ENCODE results near the gene ZNF280D. TPM values are rescaled to one million over a fixed set of nuclear protein-coding genes. Genes with fewer than 3 reads are reported as not detected.

Gene ZNF280D
- total RNA-seq, 4 donors from 2014 or later, result 22.4 to 79.2 (median 43.3) TPM

GRCh38 chr15:56744701-56745683, 11.7 kb upstream of the ZNF280D start:
- WGBS, 2 donors (ENCODE audit: low coverage in 1 of 2), result 74 to 82% methylated on average over 4 to 5 of the region's 5 CpGs
- intact Hi-C loops (cut with DNase I; ENCODE audit: low total_unique reads), result no loop called here
- Histone ChIP-seq H3K9me3 (no peaks in the 10 kb centered on the region), H3K4me3 (no peak overlapping the region), H3K27ac (no peak overlapping the region), H3K36me3 (no peaks in the 10 kb centered on the region), H3K27me3 (no peaks in the 10 kb centered on the region), H3K4me1 (no peaks in the 10 kb centered on the region)
- no peak for DNase-seq
- TF ChIP-seq POLR2AphosphoS5 (IDR thresholded peaks at IDR 0.05), result no peak
- TF ChIP-seq EP300 (IDR thresholded peaks at IDR 0.05; ENCODE audit: low read depth), result no peak
- no peak for TF ChIP-seq POLR2A (IDR thresholded peaks at IDR 0.05)
- no peak for TF ChIP-seq CTCF (IDR thresholded peaks at IDR 0.05)
- in situ Hi-C loops (cut with MboI; ENCODE audit: low pct_ligation_motif_present in 1 of 4, low pct_unique_long_range_greater_than_20kb in 1 of 4, low sequenced_read_pairs in 3 of 4), result no loop called here

GRCh38 chr15:56741541-56741940, 8.2 kb upstream of the ZNF280D start:
- in situ Hi-C loops (cut with MboI; ENCODE audit: low pct_ligation_motif_present in 1 of 4, low pct_unique_long_range_greater_than_20kb in 1 of 4, low sequenced_read_pairs in 3 of 4) (no loop called here), intact Hi-C loops (cut with DNase I; ENCODE audit: low total_unique reads) (no loop called here)
- Histone ChIP-seq H3K27ac (no peak overlapping the region), H3K36me3 (no peaks in the 10 kb centered on the region), H3K9me3 (no peaks in the 10 kb centered on the region), H3K4me1 (peaks cover 0 to 17% (median 11%) of the 10 kb centered on the region in 4 donors), H3K4me3 (no peak overlapping the region), H3K27me3 (no peaks in the 10 kb centered on the region)
- WGBS, 2 donors (ENCODE audit: low coverage in 1 of 2), result 61 to 69% methylated on average over 2 of the region's 2 CpGs
- DNase-seq, result no peak
- TF ChIP-seq POLR2A (IDR thresholded peaks at IDR 0.05) (no peak), EP300 (IDR thresholded peaks at IDR 0.05; ENCODE audit: low read depth) (no peak), POLR2AphosphoS5 (IDR thresholded peaks at IDR 0.05) (no peak), CTCF (IDR thresholded peaks at IDR 0.05) (no peak)

GRCh38 chr15:56739964-56740640, 6.8 kb upstream of the ZNF280D start:
- no peaks in the 10 kb centered on the region for H3K27me3 ChIP-seq
- no peak for DNase-seq
- in situ Hi-C loops (cut with MboI; ENCODE audit: low pct_ligation_motif_present in 1 of 4, low pct_unique_long_range_greater_than_20kb in 1 of 4, low sequenced_read_pairs in 3 of 4) (no loop called here), intact Hi-C loops (cut with DNase I; ENCODE audit: low total_unique reads) (no loop called here)
- H3K4me1 ChIP-seq, result peaks cover 0 to 24% (median 12%) of the 10 kb centered on the region in 4 donors
- no peaks in the 10 kb centered on the region for H3K9me3 ChIP-seq
- H3K36me3 ChIP-seq, result no peaks in the 10 kb centered on the region
- TF ChIP-seq EP300 (IDR thresholded peaks at IDR 0.05; ENCODE audit: low read depth), result no peak
- no peak for TF ChIP-seq POLR2A (IDR thresholded peaks at IDR 0.05)
- no peak for TF ChIP-seq CTCF (IDR thresholded peaks at IDR 0.05)
- TF ChIP-seq POLR2AphosphoS5 (IDR thresholded peaks at IDR 0.05), result no peak
- no peak overlapping the region for H3K4me3 ChIP-seq
- no peak overlapping the region for H3K27ac ChIP-seq

- no peaks in the 10 kb centered on the region for H3K36me3 ChIP-seq
- no peaks in the 10 kb centered on the region for H3K9me3 ChIP-seq
- TF ChIP-seq POLR2A (IDR thresholded peaks at IDR 0.05), result no peak
- no peak for TF ChIP-seq CTCF (IDR thresholded peaks at IDR 0.05)
- no peak for TF ChIP-seq EP300 (IDR thresholded peaks at IDR 0.05; ENCODE audit: low read depth)
- TF ChIP-seq POLR2AphosphoS5 (IDR thresholded peaks at IDR 0.05), result no peak
- H3K4me1 ChIP-seq, result peaks cover 0 to 24% (median 12%) of the 10 kb centered on the region in 4 donors
- no peak overlapping the region for H3K4me3 ChIP-seq
- no peaks in the 10 kb centered on the region for H3K27me3 ChIP-seq
- H3K27ac ChIP-seq, result no peak overlapping the region
- no peak for DNase-seq
- intact Hi-C loops (cut with DNase I; ENCODE audit: low total_unique reads), result no loop called here
- in situ Hi-C loops (cut with MboI; ENCODE audit: low pct_ligation_motif_present in 1 of 4, low pct_unique_long_range_greater_than_20kb in 1 of 4, low sequenced_read_pairs in 3 of 4), result no loop called here
- WGBS, 2 donors (ENCODE audit: low coverage in 1 of 2), result 91 to 96% methylated on average over 4 of the region's 4 CpGs
Measured at GRCh38 chr15:56739474-56739873, 6.2 kb upstream of the ZNF280D start.

Data from transverse colon (tissue), 4 donors.